HG02870 (cell line): ENCODE measurements around the gene PRKG1.

ENCODE experiments used
- ATAC-seq: cut with Tn5 transposase; IDR thresholded peaks from one replicate; pipeline ENCODE4 v1.9.1; 2021; ENCODE audit warnings: mild to moderate bottlenecking, moderate library complexity; ENCODE audit not compliant: unreplicated experiment

PRKG1 gene

GRCh38 chr10:51629934-51630639, 555.8 kb downstream of the PRKG1 start:
- ATAC-seq, result no peak

GRCh38 chr10:51630640-51631005, 556.3 kb downstream of the PRKG1 start:
- no peak for ATAC-seq

- no peak for ATAC-seq
These were observed 561.1 kb downstream of the PRKG1 start for GRCh38 chr10:51635436-51635835.

- no peak for ATAC-seq
These were observed 563.9 kb downstream of the PRKG1 start for GRCh38 chr10:51638211-51638610.

- no peak for ATAC-seq
These were observed 564.5 kb downstream of the PRKG1 start for GRCh38 chr10:51638737-51639136.

GRCh38 chr10:51640120-51640819, 566.0 kb downstream of the PRKG1 start:
- ATAC-seq, result no peak

- no peak for ATAC-seq
These were observed 568.3 kb downstream of the PRKG1 start for GRCh38 chr10:51642581-51642980.

GRCh38 chr10:51643734-51644133, 569.4 kb downstream of the PRKG1 start:
- ATAC-seq, result no peak

- no peak for ATAC-seq
These were observed 574.8 kb downstream of the PRKG1 start for GRCh38 chr10:51649064-51649463.

- ATAC-seq, result no peak
These were observed 576.8 kb downstream of the PRKG1 start for GRCh38 chr10:51651063-51651462.

GRCh38 chr10:51653025-51653424, 578.7 kb downstream of the PRKG1 start:
- ATAC-seq, result no peak

- ATAC-seq, result no peak
These were observed 580.6 kb downstream of the PRKG1 start for GRCh38 chr10:51654918-51655317.

- no peak for ATAC-seq
These were observed 582.2 kb downstream of the PRKG1 start for GRCh38 chr10:51656503-51656902.

GRCh38 chr10:51658000-51658399, 583.7 kb downstream of the PRKG1 start:
- no peak for ATAC-seq

GRCh38 chr10:51659344-51659743, 585.1 kb downstream of the PRKG1 start:
- ATAC-seq, result no peak

GRCh38 chr10:51663086-51663485, 588.8 kb downstream of the PRKG1 start:
- ATAC-seq, result no peak

- ATAC-seq, result no peak
These were observed 592.2 kb downstream of the PRKG1 start for GRCh38 chr10:51666456-51666855.

GRCh38 chr10:51667678-51668335, 593.5 kb downstream of the PRKG1 start:
- no peak for ATAC-seq

- no peak for ATAC-seq
These were observed 594.0 kb downstream of the PRKG1 start for GRCh38 chr10:51668336-51668689.

GRCh38 chr10:51669041-51669440, 594.8 kb downstream of the PRKG1 start:
- ATAC-seq, result no peak

- ATAC-seq, result no peak
These were observed 597.8 kb downstream of the PRKG1 start for GRCh38 chr10:51672039-51672535.

- ATAC-seq, result no peak
These were observed 600.8 kb downstream of the PRKG1 start for GRCh38 chr10:51675088-51675487.
